DND-41 (cell line): ENCODE data around the gene ELL2.

Source experiments
- ATAC-seq: fragments of 200-7000 bp; cut with Tn5 transposase; 3 replicates; pipeline ENCODE4 v1.9.1; 2021; ENCODE audit warnings: low read depth; ENCODE audit not compliant: insufficient read depth
- DNase-seq: peaks from one replicate; pipeline ENCODE4 v3.0.0-alpha.2; 2020
- H2AFZ ChIP-seq: 2 replicates; pipeline ENCODE4 v1.6.0; 2012; ENCODE audit warnings: low read depth, low read length
- H3K27ac ChIP-seq: 2 replicates; pipeline ENCODE4 v1.5.1; 2012; ENCODE audit warnings: low read length, inconsistent platforms
- H3K27me3 ChIP-seq: fragments of 200-600 bp; sonication (generic); 2 replicates; pipeline ENCODE4 v1.6.0; 2012; ENCODE audit warnings: low read length, mild to moderate bottlenecking, inconsistent platforms; ENCODE audit not compliant: insufficient read depth, poor library complexity
- H3K36me3 ChIP-seq: 2 replicates; pipeline ENCODE4 v1.5.1; 2012; ENCODE audit warnings: low read length, inconsistent platforms; ENCODE audit not compliant: insufficient read depth
- H3K4me1 ChIP-seq: 2 replicates; pipeline ENCODE4 v1.5.1; 2012; ENCODE audit warnings: mild to moderate bottlenecking, low read length; ENCODE audit not compliant: insufficient read depth
- H3K4me2 ChIP-seq: 2 replicates; pipeline ENCODE4 v1.6.0; 2012; ENCODE audit warnings: mild to moderate bottlenecking, moderate library complexity, low read length, inconsistent platforms; ENCODE audit not compliant: insufficient read depth
- H3K4me3 ChIP-seq, 2 experiments: fragments of 200-600 bp in 1 of 2; shearing (Covaris generic) in 1 of 2; 2 replicates each; pipeline ENCODE4 v1.5.1; 2012 to 2016; ENCODE audit warnings: inconsistent platforms in 2 of 2, low read length in 2 of 2, mild to moderate bottlenecking in 2 of 2, low read depth in 1 of 2, moderate library complexity in 1 of 2
- H3K79me2 ChIP-seq: 2 replicates; pipeline ENCODE4 v1.6.0; 2012; ENCODE audit warnings: low read length, inconsistent platforms; ENCODE audit not compliant: insufficient read depth
- H3K9ac ChIP-seq: 2 replicates; pipeline ENCODE4 v1.6.0; 2012; ENCODE audit warnings: low read depth, mild to moderate bottlenecking, inconsistent platforms, low read length, moderate library complexity
- H3K9me3 ChIP-seq: 2 replicates; pipeline ENCODE4 v1.5.1; 2012; ENCODE audit warnings: low read length, moderate library complexity, mild to moderate bottlenecking, inconsistent platforms; ENCODE audit not compliant: insufficient read depth, severe bottlenecking
- H4K20me1 ChIP-seq: 2 replicates; pipeline ENCODE4 v1.6.0; 2012; ENCODE audit warnings: low read length; ENCODE audit not compliant: insufficient read depth
- CTCF ChIP-seq: IDR thresholded peaks from 2 replicates; pipeline ENCODE4 v1.5.1; 2012; ENCODE audit warnings: borderline replicate concordance, low read length, moderate library complexity, mild to moderate bottlenecking; ENCODE audit not compliant: poor library complexity, severe bottlenecking; ENCODE audit errors: extremely low read depth
- EZH2 ChIP-seq: IDR thresholded peaks from 3 replicates; pipeline ENCODE4 v1.6.1; 2012; ENCODE audit warnings: borderline replicate concordance, low read depth, mild to moderate bottlenecking, moderate library complexity, low read length, inconsistent platforms; ENCODE audit not compliant: severe bottlenecking

ELL2 gene

GRCh38 chr5:95861221-95861863 is 100.3 kb downstream of the ELL2 start:
- H3K9me3 ChIP-seq, result no peaks in the 10 kb centered on the region
- H3K4me3 ChIP-seq, result no peak overlapping the region
- H3K4me2 ChIP-seq, result no peak overlapping the region
- H3K4me1 ChIP-seq, result peaks cover 35% of the 10 kb centered on the region
- ATAC-seq (no peak), DNase-seq (no peak)
- H3K36me3 ChIP-seq, result no peaks in the 10 kb centered on the region
- H3K79me2 ChIP-seq, result no peaks in the 10 kb centered on the region
- no peak overlapping the region for H2AFZ ChIP-seq
- H3K27ac ChIP-seq, result no peak overlapping the region
- H4K20me1 ChIP-seq, result no peaks in the 10 kb centered on the region
- no peak overlapping the region for H3K9ac ChIP-seq
- H3K27me3 ChIP-seq, result no peaks in the 10 kb centered on the region
- TF ChIP-seq EZH2 (no peak), CTCF (no peak)

- H3K9me3 ChIP-seq, result no peaks in the 10 kb centered on the region
- H3K4me2 ChIP-seq, result no peak overlapping the region; the same call in 1 of the 2 replicates
- ATAC-seq (no peak), DNase-seq (no peak)
- no peaks in the 10 kb centered on the region for H3K36me3 ChIP-seq
- H3K4me3 ChIP-seq, result no peak overlapping the region
- no peaks in the 10 kb centered on the region for H4K20me1 ChIP-seq
- H3K27me3 ChIP-seq, result no peaks in the 10 kb centered on the region
- peaks cover 35% of the 10 kb centered on the region for H3K4me1 ChIP-seq
- no peaks in the 10 kb centered on the region for H3K79me2 ChIP-seq
- TF ChIP-seq CTCF (no peak), EZH2 (no peak)
- H2AFZ ChIP-seq, result no peak overlapping the region
- no peak overlapping the region for H3K27ac ChIP-seq
- H3K9ac ChIP-seq, result no peak overlapping the region
These were observed 102.0 kb downstream of the ELL2 start for GRCh38 chr5:95859661-95860060.

- Histone ChIP-seq H3K4me1 (peaks cover 35% of the 10 kb centered on the region), H3K9me3 (no peaks in the 10 kb centered on the region), H2AFZ (peak overlapping the region; percentile 61), H3K36me3 (no peaks in the 10 kb centered on the region), H3K9ac (peak overlapping the region; percentile 26; the same call in 1 of the 2 replicates), H3K4me2 (peak overlapping the region; percentile 57), H3K79me2 (no peaks in the 10 kb centered on the region), H3K27me3 (no peaks in the 10 kb centered on the region), H4K20me1 (no peaks in the 10 kb centered on the region), H3K4me3 (peak overlapping the region in 1 of 2 experiments; percentile 38; a peak in 2 of 4 replicates), H3K27ac (peak overlapping the region; percentile 58)
- DNase-seq (peak; percentile 92), ATAC-seq (peak; percentile 98)
- TF ChIP-seq EZH2 (no peak), CTCF (peak; percentile 99)
These were observed 102.7 kb downstream of the ELL2 start for GRCh38 chr5:95858661-95859595.
